OCI-LY1 (cell line): Measurements from ENCODE around the gene SUGP2.

Source experiments
- H2AFZ ChIP-seq: fragments of 200-600 bp; sonication (generic), shearing (Covaris generic); 2 replicates; pipeline ENCODE4 v1.6.0; 2014; ENCODE audit warnings: antibody characterized with exemption, mild to moderate bottlenecking, low read length
- H3F3A ChIP-seq: fragments of 200-600 bp; sonication (generic), shearing (Covaris generic); 2 replicates; pipeline ENCODE4 v1.6.0; 2014; ENCODE audit warnings: mild to moderate bottlenecking, antibody characterized with exemption, low read length, moderate library complexity; ENCODE audit not compliant: insufficient read depth
- H3K27ac ChIP-seq: fragments of 200-600 bp; sonication (generic); 2 replicates; pipeline ENCODE4 v1.5.1; 2014; ENCODE audit warnings: low read length, mixed run types, mild to moderate bottlenecking, low read depth; ENCODE audit not compliant: poor library complexity, severe bottlenecking
- H3K27me3 ChIP-seq: fragments of 200-600 bp; sonication (generic); 2 replicates; pipeline ENCODE4 v1.6.0; 2014; ENCODE audit warnings: antibody characterized with exemption, mild to moderate bottlenecking, low read length, moderate library complexity; ENCODE audit not compliant: insufficient read depth
- H3K36me3 ChIP-seq: fragments of 200-600 bp; sonication (generic); 2 replicates; pipeline ENCODE4 v1.6.1; 2014; ENCODE audit warnings: mild to moderate bottlenecking, antibody characterized with exemption, low read length, moderate library complexity, mixed read lengths; ENCODE audit not compliant: insufficient read depth
- H3K4me1 ChIP-seq: fragments of 200-600 bp; sonication (generic); 2 replicates; pipeline ENCODE4 v1.5.1; 2014; ENCODE audit warnings: mild to moderate bottlenecking, low read length, moderate library complexity; ENCODE audit not compliant: insufficient read depth, severe bottlenecking
- H3K4me2 ChIP-seq: fragments of 200-600 bp; sonication (generic), shearing (Covaris generic); 2 replicates; pipeline ENCODE4 v1.6.1; 2014; ENCODE audit warnings: low read length
- H3K4me3 ChIP-seq: fragments of 200-600 bp; sonication (generic); 2 replicates; pipeline ENCODE4 v1.5.1; 2014; ENCODE audit warnings: low read length, low read depth, mild to moderate bottlenecking, mixed read lengths; ENCODE audit not compliant: poor library complexity, severe bottlenecking
- H3K79me2 ChIP-seq: fragments of 200-600 bp; shearing (Covaris generic); 2 replicates; pipeline ENCODE4 v1.6.1; 2016; ENCODE audit warnings: mixed run types, low read length, mixed read lengths; ENCODE audit not compliant: insufficient read depth
- H3K9ac ChIP-seq: fragments of 200-600 bp; sonication (generic), shearing (Covaris generic); 2 replicates; pipeline ENCODE4 v1.6.1; 2014; ENCODE audit warnings: mild to moderate bottlenecking, low read length, mixed read lengths
- H3K9me2 ChIP-seq: fragments of 200-600 bp; sonication (generic), shearing (Covaris generic); 2 replicates; pipeline ENCODE4 v1.6.1; 2014; ENCODE audit warnings: low read depth, mild to moderate bottlenecking, low read length, mixed read lengths
- H3K9me3 ChIP-seq: fragments of 200-600 bp; shearing (Covaris generic); 2 replicates; pipeline ENCODE4 v1.6.1; 2014; ENCODE audit warnings: low read length, mixed read lengths
- H4K20me1 ChIP-seq: fragments of 200-600 bp; sonication (generic), shearing (Covaris generic); 2 replicates; pipeline ENCODE4 v1.6.0; 2016; ENCODE audit warnings: mild to moderate bottlenecking, low read length; ENCODE audit not compliant: insufficient read depth
- EZH2 ChIP-seq: fragments of 200-600 bp; sonication (generic), shearing (Covaris generic); IDR thresholded peaks from 2 replicates; pipeline ENCODE4 v1.8.0; 2017; ENCODE audit warnings: borderline replicate concordance, mixed run types, mild to moderate bottlenecking, antibody characterized with exemption, low read length, moderate library complexity, mixed read lengths
- TF ChIP-seq, protein P1 (sequence below): fragments of 200-600 bp; sonication (generic), shearing (Covaris generic); IDR thresholded peaks from 2 replicates; pipeline ENCODE4 v1.5.1; 2017; ENCODE audit warnings: mild to moderate bottlenecking, antibody characterized with exemption, low read length, moderate library complexity, mixed read lengths

SUGP2 gene

DNA sequence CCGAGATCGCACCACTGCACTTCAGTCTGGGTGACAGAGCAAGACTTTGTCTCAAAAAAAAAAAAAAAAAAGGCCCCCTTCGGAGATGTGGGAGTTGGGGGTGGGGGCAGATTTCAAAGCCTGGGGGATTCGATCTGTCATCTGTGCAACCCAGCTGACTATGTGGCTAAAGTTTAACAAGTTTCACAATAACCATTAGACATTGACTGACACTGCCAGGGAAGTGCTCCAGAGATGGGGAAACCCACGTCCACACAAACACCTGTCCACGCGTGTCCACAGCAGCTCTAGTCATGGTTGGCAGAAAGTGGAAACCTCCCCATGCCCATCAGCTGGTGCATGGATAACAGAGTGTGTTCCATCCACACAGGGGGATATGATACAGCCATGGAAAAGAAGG, 54.7 kb downstream of the SUGP2 start:
- no peaks in the 10 kb centered on the region for H3K9me2 ChIP-seq
- no peak overlapping the region for H3K4me3 ChIP-seq
- H3K27ac ChIP-seq: no peak overlapping the region
- no peaks in the 10 kb centered on the region for H3K27me3 ChIP-seq
- no peaks in the 10 kb centered on the region for H4K20me1 ChIP-seq
- H3K4me2 ChIP-seq: no peak overlapping the region
- H2AFZ ChIP-seq: no peak overlapping the region
- no peaks in the 10 kb centered on the region for H3F3A ChIP-seq
- H3K9me3 ChIP-seq: no peaks in the 10 kb centered on the region
- H3K79me2 ChIP-seq: no peaks in the 10 kb centered on the region
- H3K4me1 ChIP-seq: no peaks in the 10 kb centered on the region
- H3K36me3 ChIP-seq: no peaks in the 10 kb centered on the region
- TF ChIP-seq, protein P1, sequence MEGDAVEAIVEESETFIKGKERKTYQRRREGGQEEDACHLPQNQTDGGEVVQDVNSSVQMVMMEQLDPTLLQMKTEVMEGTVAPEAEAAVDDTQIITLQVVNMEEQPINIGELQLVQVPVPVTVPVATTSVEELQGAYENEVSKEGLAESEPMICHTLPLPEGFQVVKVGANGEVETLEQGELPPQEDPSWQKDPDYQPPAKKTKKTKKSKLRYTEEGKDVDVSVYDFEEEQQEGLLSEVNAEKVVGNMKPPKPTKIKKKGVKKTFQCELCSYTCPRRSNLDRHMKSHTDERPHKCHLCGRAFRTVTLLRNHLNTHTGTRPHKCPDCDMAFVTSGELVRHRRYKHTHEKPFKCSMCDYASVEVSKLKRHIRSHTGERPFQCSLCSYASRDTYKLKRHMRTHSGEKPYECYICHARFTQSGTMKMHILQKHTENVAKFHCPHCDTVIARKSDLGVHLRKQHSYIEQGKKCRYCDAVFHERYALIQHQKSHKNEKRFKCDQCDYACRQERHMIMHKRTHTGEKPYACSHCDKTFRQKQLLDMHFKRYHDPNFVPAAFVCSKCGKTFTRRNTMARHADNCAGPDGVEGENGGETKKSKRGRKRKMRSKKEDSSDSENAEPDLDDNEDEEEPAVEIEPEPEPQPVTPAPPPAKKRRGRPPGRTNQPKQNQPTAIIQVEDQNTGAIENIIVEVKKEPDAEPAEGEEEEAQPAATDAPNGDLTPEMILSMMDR: no peak
- no peak for TF ChIP-seq EZH2
- no peak overlapping the region for H3K9ac ChIP-seq

GRCh38 chr19:18975869-18976268, 57.4 kb downstream of the SUGP2 start:
- H3K27ac ChIP-seq: no peak overlapping the region
- H3K27me3 ChIP-seq: no peaks in the 10 kb centered on the region
- H3K9me2 ChIP-seq: no peaks in the 10 kb centered on the region
- H4K20me1 ChIP-seq: no peaks in the 10 kb centered on the region
- H3K9me3 ChIP-seq: no peaks in the 10 kb centered on the region
- no peak overlapping the region for H3K9ac ChIP-seq
- no peak for TF ChIP-seq EZH2
- TF ChIP-seq, protein P1: no peak
- H3K4me2 ChIP-seq: no peak overlapping the region
- no peaks in the 10 kb centered on the region for H3K4me1 ChIP-seq
- no peaks in the 10 kb centered on the region for H3K79me2 ChIP-seq
- H3K36me3 ChIP-seq: no peaks in the 10 kb centered on the region
- H2AFZ ChIP-seq: no peak overlapping the region
- H3F3A ChIP-seq: no peaks in the 10 kb centered on the region
- H3K4me3 ChIP-seq: no peak overlapping the region

DNA sequence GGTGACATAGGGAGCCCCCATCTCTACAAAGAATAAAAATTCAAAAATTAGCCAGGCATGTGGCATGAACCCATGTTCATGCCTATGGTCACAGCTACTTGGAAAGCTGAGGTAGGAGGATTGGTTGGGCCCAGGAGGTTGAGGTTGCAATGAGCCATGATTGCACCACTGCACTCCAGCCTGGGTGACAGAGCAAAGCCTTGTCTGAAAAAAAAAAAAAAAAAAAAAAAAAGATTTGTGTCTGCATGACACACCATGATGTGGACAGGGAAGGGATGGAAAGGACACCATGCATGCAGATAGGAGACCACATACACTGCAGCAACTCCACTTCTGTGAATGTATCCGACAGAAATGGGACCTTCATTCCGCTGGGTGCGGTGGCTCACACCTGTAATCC, 58.3 kb downstream of the SUGP2 start:
- Histone ChIP-seq H3K4me2 (no peak overlapping the region), H3K4me1 (no peaks in the 10 kb centered on the region), H4K20me1 (no peaks in the 10 kb centered on the region), H3K9ac (no peak overlapping the region), H3K4me3 (no peak overlapping the region), H2AFZ (no peak overlapping the region), H3K9me3 (no peaks in the 10 kb centered on the region), H3K27ac (no peak overlapping the region), H3K9me2 (no peaks in the 10 kb centered on the region), H3K27me3 (no peaks in the 10 kb centered on the region), H3F3A (no peaks in the 10 kb centered on the region), H3K79me2 (no peaks in the 10 kb centered on the region), H3K36me3 (no peaks in the 10 kb centered on the region)
- no peak for TF ChIP-seq EZH2
- TF ChIP-seq, protein P1: no peak
